GM04504 (cell line): ENCODE measurements around the gene EXTL1.

Experiments
- DNase-seq: peaks from one replicate; pipeline ENCODE4 v3.0.0-alpha.2; 2012; ENCODE audit warnings: low read depth

EXTL1 gene

GRCh38 chr1:25997828-25998761, 23.5 kb upstream of the EXTL1 start, which contains the start of gene PAFAH2:
PAFAH2 (minus strand) TSS chr1:25998063; CDS start chr1:25990816, 7,247 bp downstream.
- peak; percentile 98 for DNase-seq

GRCh38 chr1:25999041-25999800, 22.4 kb upstream of the EXTL1 start:
- DNase-seq, result no peak

GRCh38 chr1:26003262-26003661, 18.3 kb upstream of the EXTL1 start:
- no peak for DNase-seq

- no peak for DNase-seq
Observed at GRCh38 chr1:26003756-26004155, 17.8 kb upstream of the EXTL1 start.

GRCh38 chr1:26005434-26006105, 16.0 kb upstream of the EXTL1 start:
- no peak for DNase-seq

GRCh38 chr1:26006710-26007109, 14.9 kb upstream of the EXTL1 start:
- no peak for DNase-seq

- no peak for DNase-seq
Observed at GRCh38 chr1:26009796-26010447, 11.7 kb upstream of the EXTL1 start.

- DNase-seq, result no peak
Observed at GRCh38 chr1:26010825-26011224, 10.8 kb upstream of the EXTL1 start.

GRCh38 chr1:26012864-26013263, 8.7 kb upstream of the EXTL1 start:
- no peak for DNase-seq

- no peak for DNase-seq
Observed at GRCh38 chr1:26014179-26014578, 7.4 kb upstream of the EXTL1 start.

- no peak for DNase-seq
Observed at GRCh38 chr1:26015358-26015757, 6.2 kb upstream of the EXTL1 start.

GRCh38 chr1:26016258-26016952, 5.2 kb upstream of the EXTL1 start:
- no peak for DNase-seq

- DNase-seq, result no peak
Observed at GRCh38 chr1:26016953-26017545, 4.5 kb upstream of the EXTL1 start.

- no peak for DNase-seq
Observed at GRCh38 chr1:26017606-26018005, 4.0 kb upstream of the EXTL1 start.

GRCh38 chr1:26019641-26020315, 1.8 kb upstream of the EXTL1 start:
- no peak for DNase-seq

- DNase-seq, result no peak
Observed at GRCh38 chr1:26020330-26020768, 1.2 kb upstream of the EXTL1 start.

- no peak for DNase-seq
Observed at GRCh38 chr1:26020941-26021646, 481 bp upstream of the EXTL1 start.

- no peak for DNase-seq
Observed at GRCh38 chr1:26022404-26022779, 817 bp downstream of the EXTL1 start.

GRCh38 chr1:26023009-26023408, 1.4 kb downstream of the EXTL1 start:
- no peak for DNase-seq

- no peak for DNase-seq
Observed at GRCh38 chr1:26023826-26024225, 2.3 kb downstream of the EXTL1 start.
